T-cell (primary cell): ENCODE measurements around the gene GDAP1L1. TPM values are rescaled to one million over a fixed set of nuclear protein-coding genes. Genes with fewer than 3 reads are reported as not detected.

ENCODE experiments used
- ATAC-seq, 4 experiments: fragments of 200-7000 bp in 3 of 4; fragments of 150-1000 bp in 1 of 4; cut with Tn5 transposase; replicated peaks in 1 of 4; 1 replicate in 3 of 4; 2 replicates in 1 of 4; pipeline ENCODE4 v1.10.0; 2021; ENCODE audit warnings: moderate library complexity in 3 of 4, mild to moderate bottlenecking in 2 of 4, moderate number of reproducible peaks in 1 of 4
- CTCF ChIA-PET, 2 donors: fragments of 300-600 bp; sonication (Branson Sonifier 250); formaldehyde crosslinking; loops; one replicate each; lab custom pipeline; 2022; ENCODE audit warnings: antibody characterized with exemption in 2 of 2; lab: Charles Lee
- POLR2A ChIA-PET, 2 donors: fragments of 300-600 bp; sonication (Branson Sonifier 250); formaldehyde crosslinking; loops; one replicate each; lab custom pipeline; 2022; ENCODE audit warnings: antibody characterized with exemption in 2 of 2; lab: Charles Lee
- DNase-seq, 35 experiments: peaks; one replicate each; pipeline versions ENCODE4 v3.0.0 to v3.0.0-alpha.2; 2013 to 2023
- H3K27ac ChIP-seq: one replicate; pipeline ENCODE4 v1.5.1; 2013; ENCODE audit warnings: low read length
- H3K27me3 ChIP-seq, 2 experiments: replicated peaks in 1 of 2; 1 replicate in 1 of 2; 2 replicates in 1 of 2; pipeline versions ENCODE4 v1.6.1 to v1.7.0; 2013; ENCODE audit warnings: low read length in 1 of 2, mixed read lengths in 1 of 2; ENCODE audit not compliant: control insufficient read depth in 2 of 2, insufficient read depth in 2 of 2; ENCODE audit errors: extremely low read depth in 1 of 2
- H3K36me3 ChIP-seq, 2 donors: 1 replicate in 1 of 2; 2 replicates in 1 of 2; pipeline versions ENCODE4 v1.6.1 to v1.7.0; 2013; ENCODE audit warnings: low read length in 1 of 2; ENCODE audit not compliant: control insufficient read depth in 2 of 2, insufficient read depth in 1 of 2; ENCODE audit errors: extremely low read depth in 1 of 2
- H3K4me1 ChIP-seq, 2 experiments: 1 replicate in 1 of 2; 2 replicates in 1 of 2; pipeline versions ENCODE4 v1.6.1 to v1.7.0; 2013; ENCODE audit warnings: low read length in 2 of 2, mixed read lengths in 1 of 2; ENCODE audit not compliant: insufficient read depth in 2 of 2, control insufficient read depth in 1 of 2; ENCODE audit errors: extremely low read depth in 1 of 2
- H3K4me3 ChIP-seq, 2 donors: 1 replicate in 1 of 2; 2 replicates in 1 of 2; pipeline versions ENCODE4 v1.5.1 to v1.7.0; 2013; ENCODE audit warnings: mild to moderate bottlenecking in 2 of 2, low read length in 1 of 2, moderate library complexity in 1 of 2; ENCODE audit not compliant: control insufficient read depth in 1 of 2; ENCODE audit errors: extremely low read depth in 1 of 2
- H3K9me3 ChIP-seq: 2 replicates; pipeline ENCODE4 v1.7.0; 2013
- H3K27ac Mint-ChIP-seq, 2 donors: one replicate each; pipeline ENCODE4 v1.8.0; 2020 to 2021; ENCODE audit warnings: mild to moderate bottlenecking in 2 of 2, mixed read lengths in 2 of 2
- H3K27me3 Mint-ChIP-seq, 2 donors: one replicate each; pipeline ENCODE4 v1.8.0; 2021 to 2022; ENCODE audit warnings: mixed read lengths in 2 of 2
- H3K36me3 Mint-ChIP-seq: one replicate; pipeline ENCODE4 v1.8.0; 2021; ENCODE audit warnings: mixed read lengths
- H3K4me1 Mint-ChIP-seq, 3 donors: one replicate each; pipeline ENCODE4 v1.8.0; 2020 to 2022; ENCODE audit warnings: mixed read lengths in 3 of 3, mild to moderate bottlenecking in 1 of 3
- H3K4me3 Mint-ChIP-seq, 3 donors: one replicate each; pipeline ENCODE4 v1.8.0; 2020 to 2022; ENCODE audit warnings: mild to moderate bottlenecking in 3 of 3, mixed read lengths in 3 of 3, moderate library complexity in 3 of 3
- H3K9me3 Mint-ChIP-seq, 3 donors: one replicate each; pipeline ENCODE4 v1.8.0; 2020 to 2022; ENCODE audit warnings: mixed read lengths in 3 of 3
- WGBS: methylation state at CpG from one replicate; pipeline ENCODE4 v1.1.5; 2013; ENCODE audit warnings: missing lambda C conversion rate; ENCODE audit not compliant: insufficient coverage; 5-methylcytosine and 5-hydroxymethylcytosine counted together
- total RNA-seq, 35 experiments: library from RNA in 6 of 35; stranded (reverse) in 6 of 35; fragments of 120-200 nt in 1 of 35; gene quantifications; one replicate each; pipeline versions ENCODE4 v1.2.1 to v1.2.4 and lab custom pipeline; 2013 to 2026

The GDAP1L1 gene
- total RNA-seq (not detected), total RNA-seq (lab: John Stamatoyannopoulos, UW) (0 to 0.12 (median 0) reads per million in 29 experiments)
- total RNA-seq (2013), result not detected

DNA sequence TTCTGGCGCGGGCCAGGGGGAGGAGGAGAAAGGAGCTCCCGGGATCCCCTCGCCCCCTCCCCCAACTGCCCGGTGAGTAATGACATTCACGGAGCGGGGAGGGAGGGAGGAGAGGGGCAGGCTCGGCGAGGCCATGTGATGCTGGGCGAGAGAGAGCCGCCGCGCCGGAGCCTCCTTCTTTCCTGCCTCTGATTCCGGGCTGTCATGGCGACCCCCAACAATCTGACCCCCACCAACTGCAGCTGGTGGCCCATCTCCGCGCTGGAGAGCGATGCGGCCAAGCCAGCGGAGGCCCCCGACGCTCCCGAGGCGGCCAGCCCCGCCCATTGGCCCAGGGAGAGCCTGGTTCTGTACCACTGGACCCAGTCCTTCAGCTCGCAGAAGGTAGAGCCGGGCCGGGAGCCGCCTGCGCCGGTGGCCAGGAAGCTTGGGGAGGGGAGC, at the start of gene GDAP1L1:
TSS of gene GDAP1L1 (plus strand) at position 178 of the 441 bp plus-strand sequence. CDS start at position 205, 27 bp downstream.
- peaks cover under 1% of the 10 kb centered on the region for H3K36me3 Mint-ChIP-seq
- H3K27ac ChIP-seq, result no peak within 1 kb of the TSS
- H3K27ac Mint-ChIP-seq, result no peak within 1 kb of the TSS
- H3K36me3 ChIP-seq, result no peaks in the 10 kb centered on the region
- H3K9me3 Mint-ChIP-seq, result peaks cover 0 to under 1% (median 0%) of the 10 kb centered on the region in 3 donors
- ATAC-seq, result no peak
- 7% methylated on average over 23 of the region's 32 CpGs for WGBS
- H3K4me1 ChIP-seq, result peaks cover 0 to 11% of the 10 kb centered on the region in 2 experiments
- H3K27me3 ChIP-seq, result peaks cover 6 to 28% of the 10 kb centered on the region in 2 experiments
- H3K4me1 Mint-ChIP-seq, result peaks cover 8 to 9% (median 8%) of the 10 kb centered on the region in 3 donors
- no peak within 1 kb of the TSS for H3K4me3 ChIP-seq
- peak within 1 kb of the TSS in 1 of 3 donors; percentile 65 for H3K4me3 Mint-ChIP-seq
- H3K27me3 Mint-ChIP-seq, result peaks cover 16 to 26% of the 10 kb centered on the region in 2 donors
- no peak for DNase-seq
- ChIA-PET CTCF (interaction anchor here in 1 of 2 donors (0.6 kb wide), 1 partner anchor 1056 kb away, joined by 4 read pairs; no protein-coding TSS in a partner anchor), POLR2A (interaction anchor here in 1 of 2 donors (0.6 kb wide), 1 partner anchor 8 kb away, joined by 3 read pairs; no protein-coding TSS in a partner anchor)
- H3K9me3 ChIP-seq, result no peaks in the 10 kb centered on the region

DNA sequence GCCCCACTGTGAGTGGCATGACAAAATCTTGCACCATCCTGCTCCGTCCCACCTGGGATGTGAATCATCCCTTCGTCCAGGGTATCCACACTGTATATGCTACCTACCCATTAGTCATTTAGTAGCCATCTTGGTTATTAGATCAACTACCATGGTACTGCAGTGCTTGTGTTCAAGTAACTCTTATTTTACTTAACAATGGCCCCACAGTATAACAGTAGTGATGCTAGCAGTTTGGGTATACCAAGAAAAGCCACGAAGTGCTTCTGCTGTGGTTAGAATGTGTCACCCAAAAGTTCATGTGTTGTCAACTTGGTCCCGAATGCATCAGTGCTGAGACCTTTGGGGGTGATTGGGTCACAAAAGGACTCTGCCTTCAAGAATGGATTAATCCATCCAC, 48.2 kb upstream of the GDAP1L1 start:
- no peak for DNase-seq
- Histone ChIP-seq H3K4me3 (no peak overlapping the region), H3K27me3 (no peaks in the 10 kb centered on the region), H3K4me1 (peaks cover 2 to 8% of the 10 kb centered on the region in 2 experiments), H3K9me3 (no peaks in the 10 kb centered on the region), H3K36me3 (peaks cover 15 to 67% of the 10 kb centered on the region in 2 donors), H3K27ac (no peak overlapping the region)
- Mint-ChIP-seq H3K27me3 (no peaks in the 10 kb centered on the region), H3K4me3 (no peak overlapping the region), H3K4me1 (peaks cover 29 to 37% (median 37%) of the 10 kb centered on the region in 3 donors), H3K9me3 (no peaks in the 10 kb centered on the region), H3K27ac (peak overlapping the region in 1 of 2 donors; percentile 67), H3K36me3 (peaks cover 62% of the 10 kb centered on the region)
- WGBS, result no CpG with 5 or more reads among the region's 4 CpGs
- ATAC-seq, result peak; percentile 19 to 70 (median 54)
- POLR2A ChIA-PET, result interaction anchor here in 1 of 2 donors (0.6 kb wide), 1 partner anchor 96 kb away, joined by 3 read pairs; no protein-coding TSS in a partner anchor
- CTCF ChIA-PET, result no interaction called here

DNA sequence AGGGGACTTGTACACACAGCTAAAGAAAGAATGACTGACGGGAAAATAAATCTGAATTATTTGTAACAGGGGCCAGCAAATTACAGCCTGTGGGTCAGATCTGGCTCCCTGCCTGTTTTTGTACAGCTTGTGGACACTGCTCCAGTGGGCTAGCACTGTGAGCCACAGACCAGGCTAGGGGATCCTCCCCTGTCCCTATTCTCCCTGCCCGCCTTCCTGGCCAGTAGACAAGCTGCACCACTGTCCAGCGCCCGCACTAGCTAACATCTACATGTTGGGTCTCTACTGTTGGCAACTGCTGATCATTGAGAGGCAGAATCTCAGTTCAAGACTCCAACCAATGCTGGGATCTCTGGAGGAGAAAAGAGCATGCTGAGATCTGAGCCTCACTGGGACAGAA, 47.2 kb upstream of the GDAP1L1 start:
- Histone ChIP-seq H3K9me3 (no peaks in the 10 kb centered on the region), H3K4me1 (peaks cover 2 to 8% of the 10 kb centered on the region in 2 experiments), H3K27me3 (no peaks in the 10 kb centered on the region), H3K27ac (no peak overlapping the region), H3K36me3 (peaks cover 15 to 72% of the 10 kb centered on the region in 2 donors), H3K4me3 (no peak overlapping the region)
- ATAC-seq (peak in 1 of 4 experiments; percentile 17), DNase-seq (no peak)
- Mint-ChIP-seq H3K9me3 (no peaks in the 10 kb centered on the region), H3K4me3 (no peak overlapping the region), H3K36me3 (peaks cover 65% of the 10 kb centered on the region), H3K4me1 (peaks cover 29 to 43% (median 42%) of the 10 kb centered on the region in 3 donors), H3K27ac (peak overlapping the region in 1 of 2 donors; percentile 9), H3K27me3 (no peaks in the 10 kb centered on the region)
- 100% methylated on average over 1 of the region's 4 CpGs for WGBS
- ChIA-PET CTCF (no interaction called here), POLR2A (interaction anchor here in 1 of 2 donors (0.6 kb wide), 1 partner anchor 9 kb away, joined by 3 read pairs; no protein-coding TSS in a partner anchor)

DNA sequence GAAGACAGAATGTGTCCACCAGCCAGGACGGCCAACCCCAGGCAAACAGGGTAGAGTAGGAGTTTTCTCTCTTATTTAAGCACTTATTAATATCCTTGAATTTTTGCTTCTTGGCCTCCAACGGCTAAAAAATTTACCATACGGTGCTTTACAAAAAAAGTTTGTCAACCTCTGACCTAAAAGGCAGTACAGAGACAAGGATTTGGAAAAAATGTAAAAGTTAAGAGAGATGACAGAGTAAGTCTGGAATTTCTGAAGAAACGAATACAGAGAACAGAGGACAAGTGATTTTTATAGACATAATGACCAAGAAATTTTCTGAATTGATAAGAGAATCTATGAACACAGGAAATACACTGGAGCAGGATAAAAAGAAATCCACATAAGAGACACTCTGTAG, 46.7 kb upstream of the GDAP1L1 start:
- Mint-ChIP-seq H3K4me1 (peaks cover 29 to 45% (median 43%) of the 10 kb centered on the region in 3 donors), H3K36me3 (peaks cover 68% of the 10 kb centered on the region), H3K27me3 (no peaks in the 10 kb centered on the region), H3K4me3 (no peak overlapping the region), H3K9me3 (no peaks in the 10 kb centered on the region), H3K27ac (no peak overlapping the region)
- no peaks in the 10 kb centered on the region for H3K27me3 ChIP-seq
- H3K36me3 ChIP-seq, result peaks cover 15 to 77% of the 10 kb centered on the region in 2 donors
- DNase-seq (no peak), ATAC-seq (no peak)
- CTCF ChIA-PET, result no interaction called here
- WGBS, result no CpG with 5 or more reads among the region's 4 CpGs
- POLR2A ChIA-PET, result no interaction called here
- H3K27ac ChIP-seq, result no peak overlapping the region
- H3K4me3 ChIP-seq, result no peak overlapping the region
- H3K9me3 ChIP-seq, result no peaks in the 10 kb centered on the region
- peaks cover 2 to 8% of the 10 kb centered on the region in 2 experiments for H3K4me1 ChIP-seq

DNA sequence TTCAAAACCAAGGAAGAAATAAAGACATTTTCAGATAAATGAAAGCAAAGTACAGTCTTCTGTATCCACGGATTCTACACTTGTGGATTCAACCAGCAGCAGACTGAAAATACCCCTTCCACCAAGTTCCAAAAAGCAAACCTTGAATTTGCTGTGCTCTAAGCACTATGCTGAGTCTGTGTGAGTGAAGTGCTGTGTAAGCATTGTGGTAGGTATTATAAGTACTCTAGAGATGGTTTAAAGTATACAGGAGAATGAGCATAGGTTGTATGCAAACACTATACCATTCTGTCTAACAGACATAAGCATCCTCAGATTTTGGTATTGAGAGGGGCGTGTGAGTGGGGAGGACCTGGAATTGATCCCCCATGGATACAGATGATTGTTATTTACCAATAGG, 46.1 kb upstream of the GDAP1L1 start:
- ATAC-seq (no peak), DNase-seq (no peak)
- ChIA-PET CTCF (no interaction called here), POLR2A (no interaction called here)
- Histone ChIP-seq H3K36me3 (peaks cover 15 to 82% of the 10 kb centered on the region in 2 donors), H3K4me3 (no peak overlapping the region), H3K27ac (no peak overlapping the region), H3K4me1 (peaks cover 2 to 8% of the 10 kb centered on the region in 2 experiments), H3K9me3 (no peaks in the 10 kb centered on the region), H3K27me3 (no peaks in the 10 kb centered on the region)
- no peak overlapping the region for H3K4me3 Mint-ChIP-seq
- no peaks in the 10 kb centered on the region for H3K9me3 Mint-ChIP-seq
- H3K27ac Mint-ChIP-seq, result no peak overlapping the region
- peaks cover 29 to 46% (median 43%) of the 10 kb centered on the region in 3 donors for H3K4me1 Mint-ChIP-seq
- H3K36me3 Mint-ChIP-seq, result peaks cover 67% of the 10 kb centered on the region
- no peaks in the 10 kb centered on the region for H3K27me3 Mint-ChIP-seq
- no CpG with 5 or more reads among the region's 2 CpGs for WGBS

DNA sequence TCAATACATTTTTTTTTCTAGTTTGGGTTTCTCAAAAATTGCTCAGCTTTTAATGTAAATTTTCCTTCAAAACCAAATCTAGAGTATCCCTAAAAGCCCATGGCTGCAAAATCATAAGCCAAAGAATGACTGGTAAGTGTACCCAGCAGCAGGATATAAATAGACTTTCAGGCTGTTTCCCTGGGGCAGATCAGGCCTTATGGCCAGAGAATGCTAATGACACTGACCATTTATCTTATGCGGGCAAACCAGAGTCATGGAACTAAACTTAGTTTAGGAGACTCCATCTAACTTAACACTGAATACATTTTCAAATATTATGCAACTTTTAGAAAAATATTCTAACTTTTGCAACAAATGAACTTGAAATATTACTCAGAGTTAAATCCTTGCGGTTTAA, 43.9 kb upstream of the GDAP1L1 start:
- ATAC-seq, result no peak
- no peaks in the 10 kb centered on the region for H3K27me3 ChIP-seq
- no peak overlapping the region for H3K4me3 Mint-ChIP-seq
- ChIA-PET CTCF (interaction anchor here (0.5 to 1.1 kb wide), 4 partner anchors 14 to 694 kb away, joined by 3 to 4 read pairs (median 3); no protein-coding TSS in a partner anchor), POLR2A (interaction anchor here in 1 of 2 donors (0.6 kb wide), 1 partner anchor 11 kb away, joined by 4 read pairs; no protein-coding TSS in a partner anchor)
- H3K9me3 ChIP-seq, result no peaks in the 10 kb centered on the region
- peaks cover 2 to 8% of the 10 kb centered on the region in 2 experiments for H3K4me1 ChIP-seq
- DNase-seq, result no peak
- H3K36me3 ChIP-seq, result peaks cover 8 to 65% of the 10 kb centered on the region in 2 donors
- H3K27ac Mint-ChIP-seq, result no peak overlapping the region
- no peak overlapping the region for H3K4me3 ChIP-seq
- no peaks in the 10 kb centered on the region for H3K27me3 Mint-ChIP-seq
- 100% methylated on average over 2 of the region's 2 CpGs for WGBS
- peaks cover 50 to 64% (median 62%) of the 10 kb centered on the region in 3 donors for H3K4me1 Mint-ChIP-seq
- H3K27ac ChIP-seq, result no peak overlapping the region
- no peaks in the 10 kb centered on the region for H3K9me3 Mint-ChIP-seq
- H3K36me3 Mint-ChIP-seq, result peaks cover 59% of the 10 kb centered on the region
